Spleen (tissue), 11 donors: Measurements from ENCODE around the gene CNNM1. TPM values are rescaled to one million over a fixed set of nuclear protein-coding genes. Genes with fewer than 3 reads are reported as not detected.

Experiments used
- DNase-seq: peaks from one replicate; pipeline ENCODE4 v3.0.0-alpha.2; 2020
- H3K27ac ChIP-seq, 8 donors: fragments of 200-600 bp; sonication (generic) in 7 of 8; 1 replicate in 4 of 8; 2 replicates in 4 of 8; pipeline versions ENCODE4 v1.5.0 to v1.8.0; 2016 to 2021; ENCODE audit warnings: inconsistent platforms in 4 of 8, mild to moderate bottlenecking in 4 of 8, moderate library complexity in 1 of 8
- H3K27me3 ChIP-seq, 7 donors: fragments of 200-600 bp; sonication (generic) in 6 of 7; replicated peaks in 1 of 7; 1 replicate in 4 of 7; 2 replicates in 3 of 7; pipeline versions ENCODE4 v1.5.0 to v1.8.0; 2016 to 2021; ENCODE audit warnings: inconsistent platforms in 3 of 7, mild to moderate bottlenecking in 1 of 7
- H3K36me3 ChIP-seq, 6 donors: fragments of 200-600 bp; sonication (generic) in 5 of 6; 1 replicate in 4 of 6; 2 replicates in 2 of 6; pipeline versions ENCODE4 v1.5.0 to v1.8.0; 2016 to 2021; ENCODE audit warnings: inconsistent platforms in 2 of 6
- H3K4me1 ChIP-seq, 6 donors: fragments of 200-600 bp; sonication (generic) in 5 of 6; 1 replicate in 3 of 6; 2 replicates in 3 of 6; pipeline versions ENCODE4 v1.5.0 to v1.8.0; 2016 to 2021; ENCODE audit warnings: inconsistent platforms in 3 of 6
- H3K4me3 ChIP-seq, 8 donors: fragments of 200-600 bp; sonication (generic) in 7 of 8; 1 replicate in 4 of 8; 2 replicates in 4 of 8; pipeline versions ENCODE4 v1.5.0 to v1.8.0; 2016 to 2021; ENCODE audit warnings: inconsistent platforms in 4 of 8, mild to moderate bottlenecking in 4 of 8, moderate library complexity in 2 of 8
- H3K9me3 ChIP-seq, 8 donors: fragments of 200-600 bp; sonication (generic) in 7 of 8; 1 replicate in 4 of 8; 2 replicates in 4 of 8; pipeline versions ENCODE4 v1.5.0 to v1.8.0; 2016 to 2021; ENCODE audit warnings: inconsistent platforms in 4 of 8
- CTCF ChIP-seq, 11 experiments: fragments of 200-600 bp in 7 of 11; fragments of 450-650 bp in 4 of 11; sonication (generic) in 4 of 11; IDR thresholded peaks in 8 of 11; conservative IDR thresholded peaks in 3 of 11; 1 replicate in 7 of 11; 2 replicates in 4 of 11; pipeline versions ENCODE4 v1.4.0 to v1.8.0; 2016 to 2021; ENCODE audit warnings: antibody characterized with exemption in 11 of 11, inconsistent platforms in 4 of 11, mild to moderate bottlenecking in 1 of 11
- POLR2A ChIP-seq, 3 donors: fragments of 450-650 bp; IDR thresholded peaks; one replicate each; pipeline ENCODE4 v1.5.1; 2017; ENCODE audit warnings: antibody characterized with exemption in 3 of 3, mild to moderate bottlenecking in 1 of 3
- POLR2AphosphoS5 ChIP-seq, 3 donors: sonication (generic); formaldehyde crosslinking; IDR thresholded peaks; one replicate each; pipeline ENCODE4 v1.5.1; 2017; ENCODE audit warnings: antibody characterized with exemption in 3 of 3
- WGBS, 5 donors: extraction: QIAGEN DNeasy Blood & Tissue Kit in 3 of 5; methylation state at CpG; one replicate each; pipeline versions ENCODE4 v1.1.5 to v1.1.7; 2013 to 2018; 5-methylcytosine and 5-hydroxymethylcytosine counted together
- intact Hi-C: fragments of 100-400 bp; cut with DNase I; formaldehyde crosslinking; loops from one replicate; pipeline ENCODE4 v1.15.0; 2023; ENCODE audit warnings: low total_unique reads
- polyA plus RNA-seq, 3 donors: library from polyadenylated mRNA; stranded (reverse); fragments of 200-250 nt; gene quantifications; one replicate each; pipeline ENCODE4 v1.2.1, GENCODE V29; 2013
- total RNA-seq, 7 donors: library from RNA; depleted of rRNA in 3 of 7; stranded (reverse); fragments of >200 nt in 3 of 7; fragmentation: NEBNext Ultra II Directional in 4 of 7; extraction: Animal tissue kit (Norgen Biotek cat#: 25700) in 4 of 7; gene quantifications; one replicate each; pipeline versions ENCODE4 v1.1.0 to v1.2.1, GENCODE V29; 2016 to 2021
- donor health status: healthy with polysubstance abuse.
- donor health status: DM: no; HTN: no; CAD: no; lungs with moderate emphysema.
- donor health status: DM: no; HTN: no; CAD: no.
- donor health status: Bipolar disorder and iron deficiency.
- donor health status: healthy.
- donor health status: DM: no; HTN: no; CAD: no.
- donor health status: DM: yes; HTN: yes; CAD: no.

The CNNM1 gene
- total and polyA plus RNA-seq, 10 donors = 0.05 to 0.43 (median 0.16) TPM; not detected in 1

GRCh38 chr10:99370993-99371392 is 41.8 kb downstream of the CNNM1 start:
- intact Hi-C loops = no loop called here
- TF ChIP-seq POLR2AphosphoS5 (IDR thresholded peaks at IDR 0.05) (no peak), CTCF (IDR thresholded peaks at IDR 0.05 in 8 of 11, conservative IDR thresholded peaks at IDR 0.05 in 3 of 11) (peak in 1 of 11 experiments; percentile 16), POLR2A (IDR thresholded peaks at IDR 0.05) (no peak)
- H3K4me3 ChIP-seq = peak overlapping the region in 1 of 8 donors; percentile 3
- DNase-seq = no peak
- H3K36me3 ChIP-seq = no peaks in the 10 kb centered on the region
- no peaks in the 10 kb centered on the region for H3K9me3 ChIP-seq
- 27 to 45% (median 40%) methylated on average over 2 of the region's 2 CpGs for WGBS, 5 donors
- peaks cover 0 to 23% (median 0%) of the 10 kb centered on the region in 7 donors for H3K27me3 ChIP-seq
- H3K4me1 ChIP-seq = peaks cover 0 to 9% (median 2%) of the 10 kb centered on the region in 6 donors
- H3K27ac ChIP-seq = no peak overlapping the region

- H3K4me1 ChIP-seq = peaks cover 0 to 9% (median 2%) of the 10 kb centered on the region in 6 donors
- peaks cover 0 to 15% (median 0%) of the 10 kb centered on the region in 7 donors for H3K27me3 ChIP-seq
- WGBS, 5 donors = 65 to 87% (median 69%) methylated on average over 9 of the region's 9 CpGs
- no peak for DNase-seq
- H3K4me3 ChIP-seq = no peak overlapping the region
- no peak overlapping the region for H3K27ac ChIP-seq
- TF ChIP-seq CTCF (IDR thresholded peaks at IDR 0.05 in 8 of 11, conservative IDR thresholded peaks at IDR 0.05 in 3 of 11) (no peak), POLR2AphosphoS5 (IDR thresholded peaks at IDR 0.05) (no peak)
- no peaks in the 10 kb centered on the region for H3K36me3 ChIP-seq
- intact Hi-C loops = no loop called here
- H3K9me3 ChIP-seq = no peaks in the 10 kb centered on the region
Observed at GRCh38 chr10:99372546-99373271, 43.6 kb downstream of the CNNM1 start.

GRCh38 chr10:99374526-99374925 is 45.4 kb downstream of the CNNM1 start:
- no peak for DNase-seq
- Histone ChIP-seq H3K27ac (no peak overlapping the region), H3K36me3 (no peaks in the 10 kb centered on the region), H3K4me1 (peaks cover 0 to 9% (median 2%) of the 10 kb centered on the region in 6 donors), H3K27me3 (peaks cover 0 to 15% (median 0%) of the 10 kb centered on the region in 7 donors), H3K4me3 (no peak overlapping the region), H3K9me3 (no peaks in the 10 kb centered on the region)
- no peak for TF ChIP-seq CTCF (IDR thresholded peaks at IDR 0.05 in 8 of 11, conservative IDR thresholded peaks at IDR 0.05 in 3 of 11)
- WGBS, 5 donors = 55 to 65% (median 59%) methylated on average over 2 of the region's 2 CpGs
- intact Hi-C loops = no loop called here

GRCh38 chr10:99374972-99375371 is 45.8 kb downstream of the CNNM1 start:
- no peak overlapping the region for H3K4me3 ChIP-seq
- 47 to 60% (median 51%) methylated on average over 3 of the region's 3 CpGs for WGBS, 5 donors
- H3K9me3 ChIP-seq = no peaks in the 10 kb centered on the region
- H3K27ac ChIP-seq = no peak overlapping the region
- H3K4me1 ChIP-seq = peaks cover 0 to 9% (median 2%) of the 10 kb centered on the region in 6 donors
- peaks cover 0 to 15% (median 0%) of the 10 kb centered on the region in 7 donors for H3K27me3 ChIP-seq
- no peak for DNase-seq
- TF ChIP-seq POLR2AphosphoS5 (IDR thresholded peaks at IDR 0.05) (no peak), POLR2A (IDR thresholded peaks at IDR 0.05) (no peak), CTCF (IDR thresholded peaks at IDR 0.05 in 8 of 11, conservative IDR thresholded peaks at IDR 0.05 in 3 of 11) (no peak)
- H3K36me3 ChIP-seq = no peaks in the 10 kb centered on the region
- intact Hi-C loops = no loop called here
